Measurements from ENCODE around the gene WIPF2. TPM values are rescaled to one million over a fixed set of nuclear protein-coding genes. Genes with fewer than 3 reads are reported as not detected.

Gene WIPF2
- polyA plus RNA-seq, 6 donors from 2014 or later, result 2.9 to 11.4 (median 9.2) TPM

DNA sequence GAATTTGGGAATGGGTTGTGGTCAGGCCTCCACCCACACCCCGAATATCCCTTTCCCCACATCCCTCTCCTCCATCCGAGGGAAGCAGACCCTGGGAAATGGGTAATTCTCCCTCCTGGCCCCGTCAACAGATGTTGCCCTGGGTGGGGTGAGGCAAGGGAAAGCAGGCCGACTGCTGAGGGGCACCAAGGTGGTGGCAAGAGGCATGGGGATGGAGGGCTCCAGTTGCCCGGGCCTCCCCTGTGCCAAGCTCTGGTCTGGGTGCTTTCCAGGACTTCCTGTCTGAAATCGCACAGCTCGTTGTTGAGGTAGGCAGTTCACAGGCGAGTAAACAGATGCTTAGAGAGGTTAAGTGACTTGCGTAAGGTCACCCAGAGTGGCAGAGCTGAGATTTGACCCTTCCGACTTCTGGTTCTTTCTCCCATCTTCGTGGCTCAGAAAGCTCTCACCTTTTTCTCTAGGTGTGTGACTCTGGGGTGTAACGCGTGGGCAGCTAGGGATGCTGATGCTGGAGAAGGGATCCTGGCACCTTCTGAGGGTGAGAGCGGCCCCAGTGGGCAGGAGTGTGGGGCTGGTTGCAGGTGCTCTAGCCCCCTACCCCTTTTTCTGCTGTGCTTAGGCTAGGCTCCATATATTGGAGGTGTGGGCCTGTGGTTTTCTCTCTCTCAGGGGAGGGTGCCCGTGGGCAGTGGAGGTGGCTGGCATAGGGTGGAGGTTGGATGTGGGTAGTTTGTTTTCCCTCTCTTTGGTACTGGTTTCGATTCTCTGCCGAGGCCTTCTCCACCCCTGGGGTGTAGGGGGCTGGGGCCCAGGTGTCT, 107.1 kb downstream of the WIPF2 start:
- peaks cover 0 to 4% (median 0%) of the 10 kb centered on the region in 3 donors for H3K27me3 Mint-ChIP-seq
- peaks cover 0 to 6% (median 0%) of the 10 kb centered on the region in 7 donors for H3K9me3 Mint-ChIP-seq
- peak overlapping the region; percentile 100 for H3K27ac Mint-ChIP-seq
- no peaks in the 10 kb centered on the region for H3K36me3 Mint-ChIP-seq
- H3K4me1 Mint-ChIP-seq, result peaks cover 86 to 96% (median 93%) of the 10 kb centered on the region in 3 donors
- DNase-seq (peak; percentile 76), ATAC-seq (ENCODE audit: low read depth in 2 of 2) (peak; percentile 27 to 31)
- H3K4me3 Mint-ChIP-seq, result peak overlapping the region; percentile 77 to 97 (median 89)

DNA sequence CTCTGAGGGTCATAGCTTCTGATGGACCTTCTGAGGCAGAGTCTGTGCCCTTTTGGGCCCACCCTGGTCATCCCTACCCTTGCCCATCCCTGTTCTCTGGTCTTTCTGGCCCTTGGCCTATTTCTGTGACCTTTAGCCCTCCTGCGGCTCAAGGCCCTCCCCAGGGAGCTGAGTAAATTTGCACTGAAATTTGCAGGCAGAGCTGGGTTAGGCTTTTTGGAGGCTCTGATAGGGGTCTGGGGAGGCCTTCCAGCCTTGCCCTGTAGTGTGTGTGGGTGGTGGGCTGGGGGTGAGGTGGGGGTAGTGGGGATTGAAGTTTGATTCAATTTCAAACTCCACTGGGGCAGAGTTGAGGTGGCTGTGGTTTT, 107.7 kb downstream of the WIPF2 start:
- Mint-ChIP-seq H3K4me1 (peaks cover 86 to 96% (median 93%) of the 10 kb centered on the region in 3 donors), H3K27me3 (peaks cover 0 to 4% (median 0%) of the 10 kb centered on the region in 3 donors), H3K9me3 (peaks cover 0 to 6% (median 0%) of the 10 kb centered on the region in 7 donors), H3K36me3 (no peaks in the 10 kb centered on the region), H3K27ac (peak overlapping the region; percentile 100), H3K4me3 (peak overlapping the region in 7 of 8 donors; percentile 77 to 97 (median 89))
- no peak for DNase-seq
- no peak for ATAC-seq (ENCODE audit: low read depth in 2 of 2)

GRCh38 chr17:40327244-40327729, 108.2 kb downstream of the WIPF2 start:
- Mint-ChIP-seq H3K27ac (peak overlapping the region; percentile 94 to 100 (median 100)), H3K4me1 (peaks cover 83 to 93% (median 89%) of the 10 kb centered on the region in 3 donors), H3K4me3 (peak overlapping the region in 5 of 8 donors; percentile 63 to 97 (median 91)), H3K9me3 (peaks cover 0 to 6% (median 0%) of the 10 kb centered on the region in 7 donors), H3K27me3 (peaks cover 0 to 4% (median 0%) of the 10 kb centered on the region in 3 donors), H3K36me3 (no peaks in the 10 kb centered on the region)
- no peak for DNase-seq
- ATAC-seq (ENCODE audit: low read depth in 2 of 2), result no peak

GRCh38 chr17:40327735-40328385, 108.8 kb downstream of the WIPF2 start:
- peaks cover 82 to 92% (median 91%) of the 10 kb centered on the region in 3 donors for H3K4me1 Mint-ChIP-seq
- peaks cover 0 to 1% (median 0%) of the 10 kb centered on the region in 7 donors for H3K9me3 Mint-ChIP-seq
- peaks cover 0 to 2% (median 0%) of the 10 kb centered on the region in 3 donors for H3K27me3 Mint-ChIP-seq
- peak overlapping the region in 7 of 8 donors; percentile 21 to 97 (median 84) for H3K4me3 Mint-ChIP-seq
- ATAC-seq (ENCODE audit: low read depth in 2 of 2) (no peak), DNase-seq (no peak)
- H3K36me3 Mint-ChIP-seq, result peaks cover 0 to 4% of the 10 kb centered on the region in 2 donors
- peak overlapping the region; percentile 94 to 100 (median 100) for H3K27ac Mint-ChIP-seq

- DNase-seq, result no peak
- peaks cover 0 to 4% of the 10 kb centered on the region in 2 donors for H3K36me3 Mint-ChIP-seq
- H3K27me3 Mint-ChIP-seq, result no peaks in the 10 kb centered on the region
- no peak for ATAC-seq (ENCODE audit: low read depth in 2 of 2)
- H3K4me1 Mint-ChIP-seq, result peaks cover 77 to 92% (median 91%) of the 10 kb centered on the region in 3 donors
- H3K27ac Mint-ChIP-seq, result peak overlapping the region; percentile 61 to 100 (median 90)
- peak overlapping the region in 4 of 8 donors; percentile 21 to 55 (median 36) for H3K4me3 Mint-ChIP-seq
- no peaks in the 10 kb centered on the region for H3K9me3 Mint-ChIP-seq
These were observed 109.3 kb downstream of the WIPF2 start for GRCh38 chr17:40328386-40328766.

- Mint-ChIP-seq H3K4me3 (peak overlapping the region in 7 of 8 donors; percentile 47 to 80 (median 55)), H3K27ac (peak overlapping the region; percentile 17 to 100 (median 93)), H3K36me3 (peaks cover 0 to 4% of the 10 kb centered on the region in 2 donors), H3K9me3 (no peaks in the 10 kb centered on the region), H3K27me3 (no peaks in the 10 kb centered on the region), H3K4me1 (peaks cover 76 to 95% (median 92%) of the 10 kb centered on the region in 3 donors)
- DNase-seq (peak; percentile 63), ATAC-seq (ENCODE audit: low read depth in 2 of 2) (peak; percentile 22 to 37)
These were observed 111.0 kb downstream of the WIPF2 start for GRCh38 chr17:40329839-40330794.

- no peaks in the 10 kb centered on the region for H3K9me3 Mint-ChIP-seq
- peak overlapping the region in 5 of 6 donors; percentile 17 to 100 (median 95) for H3K27ac Mint-ChIP-seq
- H3K27me3 Mint-ChIP-seq, result no peaks in the 10 kb centered on the region
- H3K4me3 Mint-ChIP-seq, result peak overlapping the region in 7 of 8 donors; percentile 24 to 80 (median 57)
- no peak for ATAC-seq (ENCODE audit: low read depth in 2 of 2)
- H3K36me3 Mint-ChIP-seq, result peaks cover 0 to 4% of the 10 kb centered on the region in 2 donors
- no peak for DNase-seq
- H3K4me1 Mint-ChIP-seq, result peaks cover 69 to 88% (median 88%) of the 10 kb centered on the region in 3 donors
These were observed 111.9 kb downstream of the WIPF2 start for GRCh38 chr17:40330850-40331470.

GRCh38 chr17:40331743-40332641, 112.9 kb downstream of the WIPF2 start:
- Mint-ChIP-seq H3K4me1 (peaks cover 58 to 78% (median 77%) of the 10 kb centered on the region in 3 donors), H3K27me3 (no peaks in the 10 kb centered on the region), H3K4me3 (peak overlapping the region in 4 of 8 donors; percentile 37 to 78 (median 52)), H3K36me3 (peaks cover 0 to 4% of the 10 kb centered on the region in 2 donors), H3K27ac (peak overlapping the region in 5 of 6 donors; percentile 72 to 100 (median 92)), H3K9me3 (no peaks in the 10 kb centered on the region)
- ATAC-seq (ENCODE audit: low read depth in 2 of 2) (no peak), DNase-seq (no peak)

Other genes starting within 250 kb of the WIPF2 start
- gene PSMD3, start 238.5 kb upstream of the WIPF2 start, polyA plus RNA-seq (ENCODE audit: low read depth in 6 of 6), result 10 to 100 TPM; 48.1 to 62.4 (median 52.3) TPM
- gene CSF3, start 203.9 kb upstream of the WIPF2 start, polyA plus RNA-seq (ENCODE audit: low read depth in 6 of 6), result not detected
- 10 to 100 TPM; 44.9 to 58.9 (median 47.6) TPM for gene MED24, start 164.9 kb upstream of the WIPF2 start, polyA plus RNA-seq (ENCODE audit: low read depth in 6 of 6)
- 1 to 10 TPM; 1.9 to 5.3 (median 4.7) TPM for gene THRA, start 156.3 kb upstream of the WIPF2 start, polyA plus RNA-seq (ENCODE audit: low read depth in 6 of 6)
- 1 to 10 TPM in 5 of 6 donors, not detected in 1; 1.1 to 2.9 (median 2.1) TPM for gene NR1D1, start 118.7 kb upstream of the WIPF2 start, polyA plus RNA-seq (ENCODE audit: low read depth in 6 of 6)
- gene MSL1, start 97.3 kb upstream of the WIPF2 start, polyA plus RNA-seq (ENCODE audit: low read depth in 6 of 6), result 10 to 100 TPM in 2 of 6 donors, 1 to 10 TPM in 4; 7.7 to 13.1 (median 9.2) TPM
- gene CASC3, start 78.8 kb upstream of the WIPF2 start, polyA plus RNA-seq (ENCODE audit: low read depth in 6 of 6), result 10 to 100 TPM; 31.8 to 60.5 (median 44.5) TPM
- gene RAPGEFL1, start 41.8 kb upstream of the WIPF2 start, polyA plus RNA-seq (ENCODE audit: low read depth in 6 of 6), result under 1 TPM in 4 of 6 donors, not detected in 2; 0.10 to 0.56 (median 0.43) TPM
- 1 to 10 TPM in 1 of 6 donors, under 1 TPM in 3, not detected in 2; 0.23 to 1.3 (median 0.35) TPM for gene CDC6, start 68.6 kb downstream of the WIPF2 start, polyA plus RNA-seq (ENCODE audit: low read depth in 6 of 6)
- 10 to 100 TPM in 2 of 6 donors, 1 to 10 TPM in 4; 3.1 to 12.6 (median 7.8) TPM for gene RARA, start 89.9 kb downstream of the WIPF2 start, polyA plus RNA-seq (ENCODE audit: low read depth in 6 of 6)
- gene GJD3, start 145.4 kb downstream of the WIPF2 start, polyA plus RNA-seq (ENCODE audit: low read depth in 6 of 6), result under 1 TPM in 2 of 6 donors, not detected in 4; 0.44 to 0.98 TPM
- gene TOP2A, start 198.6 kb downstream of the WIPF2 start, polyA plus RNA-seq (ENCODE audit: low read depth in 6 of 6), result 1 to 10 TPM in 1 of 6 donors, under 1 TPM in 4, not detected in 1; 0.49 to 1.7 (median 0.79) TPM
- gene IGFBP4, start 224.1 kb downstream of the WIPF2 start, polyA plus RNA-seq (ENCODE audit: low read depth in 6 of 6), result 10 to 100 TPM; 33.3 to 66.5 (median 47.3) TPM